HG02840 (cell line): ENCODE measurements around the gene TPRN.

Source experiments
- ATAC-seq: cut with Tn5 transposase; IDR thresholded peaks from one replicate; pipeline ENCODE4 v1.9.1; 2021; ENCODE audit warnings: mild to moderate bottlenecking, moderate library complexity, moderate number of reproducible peaks; ENCODE audit not compliant: unreplicated experiment, low FRiP score

The TPRN gene

GRCh38 chr9:137147091-137147792 is 53.3 kb downstream of the TPRN start:
- ATAC-seq, result no peak

- ATAC-seq, result no peak
Observed at GRCh38 chr9:137146527-137146918, 54.0 kb downstream of the TPRN start.

GRCh38 chr9:137145731-137146526 is 54.6 kb downstream of the TPRN start:
- no peak for ATAC-seq

- ATAC-seq, result no peak
Observed at GRCh38 chr9:137143459-137143858, 57.1 kb downstream of the TPRN start.

- no peak for ATAC-seq
Observed at GRCh38 chr9:137141976-137142936, 58.3 kb downstream of the TPRN start.
